WTC11 (cell line): Measurements from ENCODE around the gene ARG1. TPM values are rescaled to one million over a fixed set of nuclear protein-coding genes. Genes with fewer than 3 reads are reported as not detected.

Experiments used
- ATAC-seq: fragments of 200-7000 bp; cut with Tn5 transposase; 2 replicates; pipeline ENCODE4 v1.10.0; 2021; ENCODE audit warnings: mild to moderate bottlenecking, moderate library complexity
- CTCF ChIA-PET: fragments of 300-600 bp; sonication (Branson Sonifier 250); formaldehyde crosslinking; loops from one replicate; lab custom pipeline; 2021; ENCODE audit warnings: antibody characterized with exemption; lab: Charles Lee
- POLR2A ChIA-PET: fragments of 350-600 bp; sonication (Branson Sonifier 250); formaldehyde crosslinking; loops from one replicate; lab custom pipeline; 2021; ENCODE audit warnings: antibody characterized with exemption; lab: Charles Lee
- DNase-seq: peaks from one replicate; pipeline ENCODE4 v3.0.0; 2021; ENCODE audit warnings: low spot score
- H3K27ac Mint-ChIP-seq: 2 replicates; pipeline ENCODE4 v1.8.0; 2021; ENCODE audit warnings: mixed read lengths
- H3K27me3 Mint-ChIP-seq: 2 replicates; pipeline ENCODE4 v1.8.0; 2021; ENCODE audit warnings: low read depth, mild to moderate bottlenecking, moderate library complexity, mixed read lengths
- H3K36me3 Mint-ChIP-seq: 2 replicates; pipeline ENCODE4 v1.8.0; 2021; ENCODE audit warnings: mixed read lengths
- H3K4me1 Mint-ChIP-seq: 2 replicates; pipeline ENCODE4 v1.8.0; 2022; ENCODE audit warnings: mixed read lengths
- H3K4me3 Mint-ChIP-seq: 2 replicates; pipeline ENCODE4 v1.8.0; 2021; ENCODE audit warnings: mild to moderate bottlenecking, moderate library complexity, mixed read lengths
- H3K9me3 Mint-ChIP-seq: 2 replicates; pipeline ENCODE4 v1.8.0; 2021; ENCODE audit warnings: mixed read lengths
- AR ChIP-seq: fragments of 250-450 bp; sonication (Bioruptor Pico); IDR thresholded peaks from 2 replicates; pipeline ENCODE4 v1.9.0; 2021; ENCODE audit warnings: mild to moderate bottlenecking
- ATF3 ChIP-seq: sonication (generic); formaldehyde crosslinking; conservative IDR thresholded peaks from 2 replicates; pipeline ENCODE4 v1.8.1; 2022; ENCODE audit warnings: mild to moderate bottlenecking, missing genetic modification reagents
- ATF6 ChIP-seq: sonication (generic); formaldehyde crosslinking; IDR thresholded peaks from 2 replicates; pipeline ENCODE4 v1.8.1; 2023; ENCODE audit warnings: mild to moderate bottlenecking, missing genetic modification reagents
- CBFB ChIP-seq: sonication (generic); formaldehyde crosslinking; IDR thresholded peaks from 2 replicates; pipeline ENCODE4 v1.8.1; 2022; ENCODE audit warnings: mild to moderate bottlenecking, low read depth, missing genetic modification reagents
- CREM ChIP-seq: sonication (generic); formaldehyde crosslinking; IDR thresholded peaks from 2 replicates; pipeline ENCODE4 v1.8.1; 2022; ENCODE audit warnings: mild to moderate bottlenecking, missing genetic modification reagents, moderate library complexity
- E2F5 ChIP-seq: sonication (generic); formaldehyde crosslinking; IDR thresholded peaks from 2 replicates; pipeline ENCODE4 v1.8.1; 2022; ENCODE audit warnings: mild to moderate bottlenecking, moderate library complexity, missing genetic modification reagents
- FOXJ3 ChIP-seq: sonication (generic); formaldehyde crosslinking; IDR thresholded peaks from 2 replicates; pipeline ENCODE4 v1.9.0; 2021; ENCODE audit warnings: missing genetic modification reagents, mild to moderate bottlenecking, borderline replicate concordance
- MLX ChIP-seq: sonication (generic); formaldehyde crosslinking; IDR thresholded peaks from 2 replicates; pipeline ENCODE4 v1.8.1; 2023; ENCODE audit warnings: mild to moderate bottlenecking, missing genetic modification reagents, moderate library complexity
- NR3C1 ChIP-seq: sonication (generic); formaldehyde crosslinking; conservative IDR thresholded peaks from 2 replicates; pipeline ENCODE4 v1.8.1; 2023; ENCODE audit warnings: low read depth, mild to moderate bottlenecking, missing genetic modification reagents
- SOX15 ChIP-seq: fragments of 250-450 bp; sonication (Bioruptor Pico); IDR thresholded peaks from 2 replicates; pipeline ENCODE4 v1.9.0; 2021; ENCODE audit warnings: mild to moderate bottlenecking
- SP1 ChIP-seq: sonication (generic); formaldehyde crosslinking; conservative IDR thresholded peaks from 2 replicates; pipeline ENCODE4 v1.8.1; 2022; ENCODE audit warnings: missing genetic modification reagents
- STAT6 ChIP-seq: sonication (generic); formaldehyde crosslinking; conservative IDR thresholded peaks from 2 replicates; pipeline ENCODE4 v1.8.1; 2023; ENCODE audit warnings: mild to moderate bottlenecking, low read depth, missing genetic modification reagents, moderate library complexity
- USF1 ChIP-seq: sonication (generic); formaldehyde crosslinking; IDR thresholded peaks from 2 replicates; pipeline ENCODE4 v1.8.0; 2022; ENCODE audit warnings: mild to moderate bottlenecking, missing genetic modification reagents
- ZNF121 ChIP-seq: sonication (generic); formaldehyde crosslinking; IDR thresholded peaks from 2 replicates; pipeline ENCODE4 v1.8.0; 2023; ENCODE audit warnings: missing genetic modification reagents
- ZNF281 ChIP-seq: sonication (generic); formaldehyde crosslinking; IDR thresholded peaks from 2 replicates; pipeline ENCODE4 v1.8.0; 2023; ENCODE audit warnings: mild to moderate bottlenecking, missing genetic modification reagents
- total RNA-seq: library from RNA; stranded (reverse); gene quantifications from 3 replicates; pipeline ENCODE4 v1.2.3, GENCODE V29; 2021

ARG1 gene
- total RNA-seq, 1 experiment from 2014 or later, result 0.15 TPM

GRCh38 chr6:131561925-131562707 is 10.9 kb upstream of the ARG1 start:
- no peaks in the 10 kb centered on the region for H3K4me1 Mint-ChIP-seq
- ChIA-PET POLR2A (no interaction called here), CTCF (no interaction called here)
- ATAC-seq (no peak), DNase-seq (no peak)
- TF ChIP-seq ATF3 (CRISPR knock-in tag) (no peak), MLX (CRISPR knock-in tag) (no peak), SP1 (no peak)
- peaks cover 5% of the 10 kb centered on the region; the same call in 1 of the 2 replicates for H3K27me3 Mint-ChIP-seq
- H3K36me3 Mint-ChIP-seq, result no peaks in the 10 kb centered on the region
- no peak overlapping the region for H3K4me3 Mint-ChIP-seq
- H3K9me3 Mint-ChIP-seq, result peaks cover 6% of the 10 kb centered on the region; the same call in 1 of the 2 replicates
- no peak overlapping the region for H3K27ac Mint-ChIP-seq

- TF ChIP-seq SOX15 (CRISPR knock-in tag) (no peak), CBFB (CRISPR knock-in tag) (no peak), ZNF281 (CRISPR knock-in tag) (no peak), FOXJ3 (no peak), USF1 (CRISPR knock-in tag) (no peak), AR (CRISPR knock-in tag) (no peak), CREM (CRISPR knock-in tag) (no peak), NR3C1 (CRISPR knock-in tag) (no peak)
- ATAC-seq (no peak), DNase-seq (no peak)
- Mint-ChIP-seq H3K36me3 (no peaks in the 10 kb centered on the region), H3K4me3 (no peak overlapping the region), H3K4me1 (no peaks in the 10 kb centered on the region), H3K27ac (no peak overlapping the region), H3K9me3 (peaks cover 5% of the 10 kb centered on the region; the same call in 1 of the 2 replicates), H3K27me3 (peaks cover 2% of the 10 kb centered on the region; the same call in 1 of the 2 replicates)
- ChIA-PET CTCF (interaction anchor here (1.0 kb wide), 1 partner anchor 63 kb away, joined by 4 read pairs; the partner anchor contains the start of gene MED23), POLR2A (no interaction called here)
These were observed 8.0 kb upstream of the ARG1 start for GRCh38 chr6:131565056-131565455.

- no peak for ATAC-seq
- TF ChIP-seq ZNF121 (no peak), ATF6 (CRISPR knock-in tag) (no peak), STAT6 (CRISPR knock-in tag) (no peak), E2F5 (CRISPR knock-in tag) (no peak)
- H3K4me3 Mint-ChIP-seq, result no peak overlapping the region
- POLR2A ChIA-PET, result no interaction called here
- H3K4me1 Mint-ChIP-seq, result peaks cover 4% of the 10 kb centered on the region
- DNase-seq, result no peak
- no peak overlapping the region for H3K27ac Mint-ChIP-seq
- no peaks in the 10 kb centered on the region for H3K27me3 Mint-ChIP-seq
- no peaks in the 10 kb centered on the region for H3K36me3 Mint-ChIP-seq
- no peaks in the 10 kb centered on the region for H3K9me3 Mint-ChIP-seq
- CTCF ChIA-PET, result no interaction called here
These were observed 4.3 kb upstream of the ARG1 start for GRCh38 chr6:131568726-131569125.
